Measurements from ENCODE around the gene CDKAL1. TPM values are rescaled to one million over a fixed set of nuclear protein-coding genes. Genes with fewer than 3 reads are reported as not detected.
"Not testable (repeated sequence)": the region's sequence is repeated elsewhere in the genome, so short reads cannot be mapped to it uniquely, and the experiment has no call there.

Gene CDKAL1
- polyA plus RNA-seq, 1 donor from 2014 or later = 29.2 TPM

- H3K27me3 Mint-ChIP-seq = no peaks in the 10 kb centered on the region
- H3K27ac Mint-ChIP-seq = no peak overlapping the region
- H3K4me1 Mint-ChIP-seq = peaks cover 11 to 26% (median 12%) of the 10 kb centered on the region in 3 donors
- H3K4me3 Mint-ChIP-seq = no peak overlapping the region
- peaks cover 18% of the 10 kb centered on the region for H3K36me3 Mint-ChIP-seq
- peaks cover 0 to 2% (median 0%) of the 10 kb centered on the region in 3 donors for H3K9me3 Mint-ChIP-seq
Measured at GRCh38 chr6:20629509-20629908, 95.3 kb downstream of the CDKAL1 start.

- H3K27ac Mint-ChIP-seq = no peak overlapping the region
Measured at GRCh38 chr6:20630136-20630535, 95.9 kb downstream of the CDKAL1 start.

GRCh38 chr6:20630617-20631548 is 96.6 kb downstream of the CDKAL1 start:
- Mint-ChIP-seq H3K4me1 (peaks cover 10 to 28% (median 12%) of the 10 kb centered on the region in 3 donors), H3K9me3 (peaks cover 0 to 2% (median 0%) of the 10 kb centered on the region in 3 donors), H3K4me3 (peak overlapping the region in 1 of 4 donors; percentile 9), H3K27me3 (no peaks in the 10 kb centered on the region), H3K27ac (peak overlapping the region in 2 of 3 donors; percentile 17 to 32), H3K36me3 (peaks cover 14% of the 10 kb centered on the region)

More at GRCh38 chr6:20630136-20630535, 95.9 kb downstream of the CDKAL1 start:
- Mint-ChIP-seq H3K4me3 (no peak overlapping the region), H3K36me3 (peaks cover 18% of the 10 kb centered on the region), H3K27me3 (no peaks in the 10 kb centered on the region), H3K9me3 (peaks cover 0 to 2% (median 0%) of the 10 kb centered on the region in 3 donors), H3K4me1 (peaks cover 10 to 28% (median 12%) of the 10 kb centered on the region in 3 donors)

- Mint-ChIP-seq H3K4me3 (peak overlapping the region in 1 of 4 donors; percentile 9), H3K4me1 (peaks cover 10 to 28% (median 12%) of the 10 kb centered on the region in 3 donors), H3K9me3 (peaks cover 0 to 2% (median 0%) of the 10 kb centered on the region in 3 donors), H3K36me3 (peaks cover 17% of the 10 kb centered on the region), H3K27me3 (no peaks in the 10 kb centered on the region), H3K27ac (peak overlapping the region in 2 of 3 donors; percentile 17 to 32)
Measured at GRCh38 chr6:20631549-20631924, 97.3 kb downstream of the CDKAL1 start.

GRCh38 chr6:20632696-20633095 is 98.4 kb downstream of the CDKAL1 start:
- Mint-ChIP-seq H3K4me3 (no peak overlapping the region), H3K27ac (no peak overlapping the region), H3K9me3 (peaks cover 0 to 2% (median 0%) of the 10 kb centered on the region in 3 donors), H3K27me3 (no peaks in the 10 kb centered on the region), H3K4me1 (peaks cover 10 to 29% (median 10%) of the 10 kb centered on the region in 3 donors), H3K36me3 (peaks cover 19% of the 10 kb centered on the region)

- Mint-ChIP-seq H3K4me3 (no peak overlapping the region), H3K4me1 (peaks cover 9 to 27% (median 10%) of the 10 kb centered on the region in 3 donors), H3K27me3 (no peaks in the 10 kb centered on the region), H3K9me3 (peaks cover 0 to 2% (median 0%) of the 10 kb centered on the region in 3 donors), H3K27ac (no peak overlapping the region), H3K36me3 (peaks cover 20% of the 10 kb centered on the region)
Measured at GRCh38 chr6:20633566-20634340, 99.5 kb downstream of the CDKAL1 start.

GRCh38 chr6:20639161-20639560 is 104.9 kb downstream of the CDKAL1 start:
- Mint-ChIP-seq H3K27me3 (no peaks in the 10 kb centered on the region), H3K4me3 (no peak overlapping the region), H3K27ac (no peak overlapping the region), H3K9me3 (peaks cover 0 to 2% (median 0%) of the 10 kb centered on the region in 3 donors), H3K4me1 (peaks cover 0 to 5% (median 4%) of the 10 kb centered on the region in 3 donors), H3K36me3 (peaks cover 17% of the 10 kb centered on the region)

GRCh38 chr6:20640181-20640580 is 105.9 kb downstream of the CDKAL1 start:
- Mint-ChIP-seq H3K4me3 (no peak overlapping the region), H3K27ac (no peak overlapping the region), H3K36me3 (peaks cover 15% of the 10 kb centered on the region), H3K9me3 (no peaks in the 10 kb centered on the region), H3K4me1 (peaks cover 0 to 3% (median 2%) of the 10 kb centered on the region in 3 donors), H3K27me3 (no peaks in the 10 kb centered on the region)

- no peaks in the 10 kb centered on the region for H3K4me1 Mint-ChIP-seq
- H3K4me3 Mint-ChIP-seq = no peak overlapping the region
- H3K9me3 Mint-ChIP-seq = no peaks in the 10 kb centered on the region
- H3K27me3 Mint-ChIP-seq = no peaks in the 10 kb centered on the region
- H3K27ac Mint-ChIP-seq = no peak overlapping the region
- peaks cover 9% of the 10 kb centered on the region for H3K36me3 Mint-ChIP-seq
Measured at GRCh38 chr6:20642441-20642840, 108.2 kb downstream of the CDKAL1 start.

GRCh38 chr6:20644667-20645370 is 110.6 kb downstream of the CDKAL1 start:
- no peak overlapping the region for H3K27ac Mint-ChIP-seq
- H3K36me3 Mint-ChIP-seq = peaks cover 14% of the 10 kb centered on the region
- no peaks in the 10 kb centered on the region for H3K27me3 Mint-ChIP-seq
- peaks cover 0 to 3% (median 0%) of the 10 kb centered on the region in 3 donors for H3K4me1 Mint-ChIP-seq
- H3K9me3 Mint-ChIP-seq = peaks cover 0 to 3% (median 3%) of the 10 kb centered on the region in 3 donors
- no peak overlapping the region for H3K4me3 Mint-ChIP-seq

- H3K4me3 Mint-ChIP-seq, H3K27me3 Mint-ChIP-seq, H3K4me1 Mint-ChIP-seq, H3K27ac Mint-ChIP-seq, H3K9me3 Mint-ChIP-seq: not testable (repeated sequence)
- H3K36me3 Mint-ChIP-seq = peaks cover 14% of the 10 kb centered on the region
Measured at GRCh38 chr6:20645572-20645971, 111.3 kb downstream of the CDKAL1 start.

GRCh38 chr6:20647585-20647984 is 113.3 kb downstream of the CDKAL1 start:
- H3K9me3 Mint-ChIP-seq = peaks cover 0 to 3% (median 3%) of the 10 kb centered on the region in 3 donors

GRCh38 chr6:20649696-20650470 is 115.6 kb downstream of the CDKAL1 start:
- H3K9me3 Mint-ChIP-seq = not testable (repeated sequence)

More at GRCh38 chr6:20647585-20647984, 113.3 kb downstream of the CDKAL1 start:
- Mint-ChIP-seq H3K36me3 (peaks cover 21% of the 10 kb centered on the region), H3K4me1 (peaks cover 3 to 6% (median 3%) of the 10 kb centered on the region in 3 donors), H3K27ac (no peak overlapping the region), H3K4me3 (no peak overlapping the region), H3K27me3 (no peaks in the 10 kb centered on the region)

More at GRCh38 chr6:20649696-20650470, 115.6 kb downstream of the CDKAL1 start:
- H3K27me3 Mint-ChIP-seq, H3K4me3 Mint-ChIP-seq, H3K27ac Mint-ChIP-seq, H3K4me1 Mint-ChIP-seq: not testable (repeated sequence)
- peaks cover 21% of the 10 kb centered on the region for H3K36me3 Mint-ChIP-seq
